T-helper 1 cell treated with Interleukin-12 subunit alpha and Interleukin-12 subunit beta and Interleukin-4 antibody, amounts not matched to agents 30 ng/mL and 1 ng/mL, for 36 hours (primary cell): Measurements from ENCODE around the gene MYRF. TPM values are rescaled to one million over a fixed set of nuclear protein-coding genes. Genes with fewer than 3 reads are reported as not detected.

ENCODE experiments used
- intact Hi-C: fragments of 100-400 bp; cut with micrococcal nuclease; formaldehyde crosslinking; loops from one replicate; pipeline ENCODE4 v1.15.1; 2024
- total RNA-seq: library from RNA; stranded (reverse); gene quantifications from 2 replicates; pipeline ENCODE4 v1.2.3, GENCODE V29; 2022

The MYRF gene
- total RNA-seq, 1 donor from 2014 or later, result 0.83 TPM

GRCh38 chr11:61775106-61775505, 22.7 kb downstream of the MYRF start:
- intact Hi-C loops, result no loop called here

GRCh38 chr11:61775606-61776554, 23.4 kb downstream of the MYRF start:
- intact Hi-C loops, result loop anchor here (1.0 kb wide), 1 partner anchor 24 kb away; the partner anchor contains the start of gene MYRF

- intact Hi-C loops, result loop anchor here (1.0 kb wide), 3 partner anchors 16 to 80 kb away; partner anchors contain the start of genes FEN1, MYRF and TMEM258
These were observed 24.2 kb downstream of the MYRF start for GRCh38 chr11:61776561-61777075.

GRCh38 chr11:61777234-61778090, 25.0 kb downstream of the MYRF start:
- intact Hi-C loops, result loop anchor here (1.0 kb wide), 2 partner anchors 15 to 81 kb away; partner anchors contain the start of genes FEN1 and TMEM258

GRCh38 chr11:61778357-61778886, 26.0 kb downstream of the MYRF start:
- intact Hi-C loops, result no loop called here

GRCh38 chr11:61778920-61779650, 26.6 kb downstream of the MYRF start:
- intact Hi-C loops, result no loop called here

- intact Hi-C loops, result no loop called here
These were observed 27.5 kb downstream of the MYRF start for GRCh38 chr11:61779666-61780525.

GRCh38 chr11:61780581-61781162, 28.2 kb downstream of the MYRF start:
- intact Hi-C loops, result no loop called here

GRCh38 chr11:61781585-61781984, 29.1 kb downstream of the MYRF start:
- intact Hi-C loops, result no loop called here

- intact Hi-C loops, result no loop called here
These were observed 29.9 kb downstream of the MYRF start for GRCh38 chr11:61782299-61782698.

GRCh38 chr11:61782841-61783240, 30.4 kb downstream of the MYRF start:
- intact Hi-C loops, result no loop called here

- intact Hi-C loops, result no loop called here
These were observed 31.5 kb downstream of the MYRF start for GRCh38 chr11:61783717-61784505.

- intact Hi-C loops, result no loop called here
These were observed 32.0 kb downstream of the MYRF start for GRCh38 chr11:61784506-61784805.

GRCh38 chr11:61785837-61786402, 33.5 kb downstream of the MYRF start:
- intact Hi-C loops, result no loop called here

GRCh38 chr11:61787928-61788491, 35.6 kb downstream of the MYRF start:
- intact Hi-C loops, result no loop called here

GRCh38 chr11:61791737-61792309, 39.4 kb downstream of the MYRF start:
- intact Hi-C loops, result loop anchor here (1.0 to 10.0 kb wide), 16 partner anchors 15 to 1880 kb away; partner anchors contain the start of genes ATL3, CPSF7, FADS2 and FADS3

- intact Hi-C loops, result loop anchor here (1.0 to 10.0 kb wide), 16 partner anchors 15 to 1880 kb away; partner anchors contain the start of genes ATL3, CPSF7, FADS2 and FADS3
These were observed 40.1 kb downstream of the MYRF start, which contains the start of the genes FEN1 and TMEM258 for GRCh38 chr11:61792310-61793082. FEN1 (plus strand) TSS chr11:61792911; CDS start chr11:61795362, 2,451 bp downstream. TMEM258 (minus strand) TSS chr11:61792599; CDS start chr11:61792558, 41 bp downstream.
